HG02885 (cell line): ENCODE data around the gene ADAM23.
"Not testable (repeated sequence)": the region's sequence is repeated elsewhere in the genome, so short reads cannot be mapped to it uniquely, and the experiment has no call there.

ENCODE experiments used
- ATAC-seq: cut with Tn5 transposase; IDR thresholded peaks from one replicate; pipeline ENCODE4 v1.9.1; 2021; ENCODE audit warnings: mild to moderate bottlenecking; ENCODE audit not compliant: unreplicated experiment, poor library complexity

Gene ADAM23

GRCh38 chr2:206442833-206443734 is at the start of gene ADAM23:
Gene ADAM23 (plus strand): TSS chr2:206443532. CDS start chr2:206443867, 335 bp downstream.
- peak; percentile 66 for ATAC-seq

- ATAC-seq: no peak
Measured at GRCh38 chr2:206396211-206396610, 47.1 kb upstream of the ADAM23 start.

GRCh38 chr2:206402956-206403569 is 40.3 kb upstream of the ADAM23 start:
- not testable (repeated sequence) for ATAC-seq

GRCh38 chr2:206408323-206409320 is 34.7 kb upstream of the ADAM23 start:
- peak; percentile 96 for ATAC-seq

GRCh38 chr2:206410714-206411113 is 32.6 kb upstream of the ADAM23 start:
- no peak for ATAC-seq

GRCh38 chr2:206415618-206416243 is 27.6 kb upstream of the ADAM23 start:
- ATAC-seq: no peak

- no peak for ATAC-seq
Measured at GRCh38 chr2:206418968-206419367, 24.4 kb upstream of the ADAM23 start.

GRCh38 chr2:206420721-206421120 is 22.6 kb upstream of the ADAM23 start:
- ATAC-seq: no peak

- ATAC-seq: no peak
Measured at GRCh38 chr2:206422493-206422892, 20.8 kb upstream of the ADAM23 start.

- peak; percentile 70 for ATAC-seq
Measured at GRCh38 chr2:206423147-206423546, 20.2 kb upstream of the ADAM23 start.

- no peak for ATAC-seq
Measured at GRCh38 chr2:206424134-206424533, 19.2 kb upstream of the ADAM23 start.

- ATAC-seq: no peak
Measured at GRCh38 chr2:206428783-206429182, 14.5 kb upstream of the ADAM23 start.

GRCh38 chr2:206430452-206430851 is 12.9 kb upstream of the ADAM23 start:
- ATAC-seq: no peak

GRCh38 chr2:206431439-206431838 is 11.9 kb upstream of the ADAM23 start:
- ATAC-seq: no peak

- no peak for ATAC-seq
Measured at GRCh38 chr2:206432193-206433082, 10.9 kb upstream of the ADAM23 start.

GRCh38 chr2:206433190-206433589 is 10.1 kb upstream of the ADAM23 start:
- no peak for ATAC-seq

- no peak for ATAC-seq
Measured at GRCh38 chr2:206433686-206434085, 9.6 kb upstream of the ADAM23 start.

GRCh38 chr2:206435742-206436141 is 7.6 kb upstream of the ADAM23 start:
- no peak for ATAC-seq

GRCh38 chr2:206438196-206438724 is 5.1 kb upstream of the ADAM23 start:
- no peak for ATAC-seq
